Hematopoietic multipotent progenitor cell treated with erythropoietin and hydrocortisone succinate and interleukin-3 and kit ligand, for 8 days (in vitro differentiated cells): ENCODE data around the gene PARD6B.

ENCODE experiments used
- DNase-seq: peaks from one replicate; pipeline ENCODE4 v3.0.0-alpha.2; 2015

Gene PARD6B

GRCh38 chr20:50724112-50724725 lies 7.2 kb upstream of the PARD6B start:
- DNase-seq = no peak

- no peak for DNase-seq
Observed at GRCh38 chr20:50724851-50725723, 6.3 kb upstream of the PARD6B start.

- DNase-seq = no peak
Observed at GRCh38 chr20:50725724-50726005, 5.7 kb upstream of the PARD6B start.

GRCh38 chr20:50726955-50727791 lies 4.2 kb upstream of the PARD6B start:
- no peak for DNase-seq

- DNase-seq = no peak
Observed at GRCh38 chr20:50727792-50728485, 3.4 kb upstream of the PARD6B start.

GRCh38 chr20:50728486-50728980 lies 2.8 kb upstream of the PARD6B start:
- DNase-seq = no peak

- DNase-seq = no peak
Observed at GRCh38 chr20:50728981-50729874, 2.2 kb upstream of the PARD6B start.

- no peak for DNase-seq
Observed at GRCh38 chr20:50729901-50730764, 1.2 kb upstream of the PARD6B start.

- no peak for DNase-seq
Observed at GRCh38 chr20:50730765-50731054, 670 bp upstream of the PARD6B start.

- DNase-seq = no peak
Observed at GRCh38 chr20:50731930-50732690, 730 bp downstream of the PARD6B start.

GRCh38 chr20:50733644-50734349 lies 2.4 kb downstream of the PARD6B start:
- DNase-seq = no peak

- DNase-seq = no peak
Observed at GRCh38 chr20:50734730-50735679, 3.6 kb downstream of the PARD6B start.

GRCh38 chr20:50735813-50736212 lies 4.4 kb downstream of the PARD6B start:
- DNase-seq = no peak

- no peak for DNase-seq
Observed at GRCh38 chr20:50737352-50737751, 6.0 kb downstream of the PARD6B start.

GRCh38 chr20:50743087-50743486 lies 11.7 kb downstream of the PARD6B start:
- DNase-seq = no peak

- no peak for DNase-seq
Observed at GRCh38 chr20:50744143-50744792, 12.9 kb downstream of the PARD6B start.

GRCh38 chr20:50745634-50746137 lies 14.3 kb downstream of the PARD6B start:
- DNase-seq = no peak
